SK-N-MC (cell line): ENCODE results near the gene PXDC1.

Experiments
- EZH2 ChIP-seq: fragments of 200-600 bp; sonication (generic); IDR thresholded peaks from one replicate; pipeline ENCODE4 v1.6.1; 2017; ENCODE audit warnings: antibody characterized with exemption
- POLR2AphosphoS5 ChIP-seq: IDR thresholded peaks from 2 replicates; pipeline ENCODE4 v1.6.1; 2012; ENCODE audit warnings: mild to moderate bottlenecking, low read depth, low read length, borderline replicate concordance

DNA sequence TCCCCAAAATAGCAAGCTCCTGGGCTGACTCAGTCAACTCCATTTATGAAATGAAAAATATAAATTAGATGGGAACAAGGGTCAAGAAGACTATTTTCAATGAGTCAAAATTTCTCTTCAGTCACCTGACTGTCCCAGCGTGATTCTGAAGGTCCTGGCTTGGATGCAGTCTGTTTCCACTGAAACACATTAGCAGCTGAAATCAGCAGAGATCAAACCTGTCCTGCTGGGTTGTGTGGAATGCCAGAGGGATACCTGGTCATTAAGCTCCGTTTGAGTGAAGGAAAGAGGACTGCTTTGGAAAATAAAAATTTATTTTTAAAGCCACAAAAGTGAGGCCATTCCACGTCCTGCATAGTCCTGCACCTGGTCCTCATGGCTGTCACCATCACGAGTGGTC is 37.4 kb downstream of the PXDC1 start:
- no peak for TF ChIP-seq EZH2
- TF ChIP-seq POLR2AphosphoS5, result no peak
